Adrenal gland (tissue), 19 donors: ENCODE results near the gene HSPA9. TPM values are rescaled to one million over a fixed set of nuclear protein-coding genes. Genes with fewer than 3 reads are reported as not detected.
A peak's percentile ranks its signal among the peaks of the same experiment; 100 is the strongest.

Experiments
- DNase-seq, 7 donors: peaks; one replicate each; pipeline ENCODE4 v3.0.0-alpha.2; 2019 to 2020
- H3K27ac ChIP-seq, 5 donors: fragments of 200-600 bp; sonication (generic) in 4 of 5; 1 replicate in 3 of 5; 2 replicates in 2 of 5; pipeline versions ENCODE4 v1.5.1 to v1.8.0; 2016 to 2020; ENCODE audit warnings: mild to moderate bottlenecking in 1 of 5
- H3K27me3 ChIP-seq: fragments of 200-600 bp; 2 replicates; pipeline ENCODE4 v1.8.0; 2021
- H3K36me3 ChIP-seq, 2 donors: fragments of 200-600 bp; replicated peaks in 1 of 2; 1 replicate in 1 of 2; 2 replicates in 1 of 2; pipeline versions ENCODE4 v1.5.1 to v1.8.0; 2018 to 2022
- H3K4me1 ChIP-seq, 2 donors: fragments of 200-600 bp; replicated peaks in 1 of 2; 1 replicate in 1 of 2; 2 replicates in 1 of 2; pipeline versions ENCODE4 v1.5.1 to v1.8.0; 2018 to 2021
- H3K4me3 ChIP-seq, 4 donors: fragments of 200-600 bp; sonication (generic) in 3 of 4; one replicate each; pipeline ENCODE4 v1.5.1; 2016 to 2018
- H3K9me3 ChIP-seq, 3 donors: fragments of 200-600 bp; sonication (generic) in 1 of 3; replicated peaks in 1 of 3; 1 replicate in 2 of 3; 2 replicates in 1 of 3; pipeline versions ENCODE4 v1.5.1 to v1.8.0; 2016 to 2021
- CTCF ChIP-seq, 6 experiments: fragments of 450-650 bp in 4 of 6; fragments of 200-600 bp in 2 of 6; sonication (generic) in 1 of 6; IDR thresholded peaks; 1 replicate in 5 of 6; 2 replicates in 1 of 6; pipeline versions ENCODE4 v1.5.1 to v1.8.0; 2016 to 2021; ENCODE audit warnings: antibody characterized with exemption in 6 of 6, mild to moderate bottlenecking in 2 of 6, moderate library complexity in 1 of 6
- POLR2A ChIP-seq, 2 donors: fragments of 450-650 bp; IDR thresholded peaks; one replicate each; pipeline ENCODE4 v1.6.1; 2017; ENCODE audit warnings: antibody characterized with exemption in 2 of 2, mild to moderate bottlenecking in 2 of 2, moderate library complexity in 1 of 2
- WGBS, 4 donors: extraction: QIAGEN DNeasy Blood & Tissue Kit in 2 of 4; methylation state at CpG; one replicate each; pipeline versions ENCODE4 v1.1.5 to v1.1.7; 2013 to 2017; 5-methylcytosine and 5-hydroxymethylcytosine counted together
- intact Hi-C, 2 donors: fragments of 100-400 bp; cut with DNase I; formaldehyde crosslinking; loops; one replicate each; pipeline versions ENCODE4 v1.14.1 to v1.15.0; 2022 to 2023
- long read RNA-seq, 10 donors: library from polyadenylated mRNA in 3 of 10; unstranded in 2 of 10; stranded (forward) in 1 of 10; transcript quantifications; one replicate each; pipeline ENCODE4 v2.0.0 and lab custom pipeline, GENCODE V29; 2021 to 2026
- polyA plus RNA-seq, 3 donors: library from polyadenylated mRNA; stranded (reverse); fragments of 200-250 nt in 2 of 3; fragments of 350-450 nt in 1 of 3; fragmentation: Illumina TruSeq in 1 of 3; extraction: RNeasy Lipid Tissue Mini Kit (QIAGEN cat#74804) in 1 of 3; gene quantifications; one replicate each; pipeline ENCODE4 v1.2.3, GENCODE V29; 2013 to 2014
- total RNA-seq, 9 donors: library from RNA; depleted of rRNA in 4 of 9; stranded (reverse); fragments of >200 nt in 4 of 9; fragments of 120-200 nt in 1 of 9; fragmentation: NEBNext Ultra II Directional in 1 of 9; extraction: Animal tissue kit (Norgen Biotek cat#: 25700) in 1 of 9; gene quantifications; one replicate each; pipeline versions ENCODE4 v1.1.0 to v1.2.4, GENCODE V29; 2013 to 2023
- donor health status: healthy with polysubstance abuse.
- donor health status: Bipolar disorder and iron deficiency.
- donor health status: DM: yes; HTN: yes; CAD: no.
- donor health status: DM: no; HTN: no; CAD: no.
- donor health status: DM: no; HTN: no; CAD: no.
- donor health status: DM: yes; HTN: yes; CAD: no.

Gene HSPA9
- 100 to 1,000 TPM; 376 to 948 (median 501) TPM for total RNA-seq
- polyA plus RNA-seq, result 1,000 to 10,000 TPM in 1 of 3 donors, 100 to 1,000 TPM in 1, 10 to 100 TPM in 1; 92.3 to 1,206 (median 155) TPM
- long read RNA-seq, donor 1, full-length matches to known transcripts, result 276 of 667 reads
- long read RNA-seq, donor 1, partial matches to known transcripts, result 380 of 667 reads
- long read RNA-seq, donor 1, other reads (novel, unspliced or antisense), result 11 of 667 reads
- long read RNA-seq, donor 2, full-length matches to known transcripts, result 162 of 348 reads
- long read RNA-seq, donor 2, partial matches to known transcripts, result 186 of 348 reads
- long read RNA-seq, donor 2, other reads (novel, unspliced or antisense), result 0 of 348 reads
- long read RNA-seq, donor 3, full-length matches to known transcripts, result 236 of 446 reads
- long read RNA-seq, donor 3, partial matches to known transcripts, result 199 of 446 reads
- long read RNA-seq, donor 3, other reads (novel, unspliced or antisense), result 11 of 446 reads
- long read RNA-seq, donor 4, full-length matches to known transcripts, result 255 of 340 reads
- long read RNA-seq, donor 4, partial matches to known transcripts, result 74 of 340 reads
- long read RNA-seq, donor 4, other reads (novel, unspliced or antisense), result 11 of 340 reads
- long read RNA-seq, donor 5, full-length matches to known transcripts, result 1,027 of 1,111 reads
- long read RNA-seq, donor 5, partial matches to known transcripts, result 28 of 1,111 reads
- long read RNA-seq, donor 5, other reads (novel, unspliced or antisense), result 56 of 1,111 reads
- long read RNA-seq, donor 6, full-length matches to known transcripts, result 151 of 191 reads
- long read RNA-seq, donor 6, partial matches to known transcripts, result 27 of 191 reads
- long read RNA-seq, donor 6, other reads (novel, unspliced or antisense), result 13 of 191 reads
- long read RNA-seq, donor 7, full-length matches to known transcripts, result 83 of 184 reads
- long read RNA-seq, donor 7, partial matches to known transcripts, result 101 of 184 reads
- long read RNA-seq, donor 7, other reads (novel, unspliced or antisense), result 0 of 184 reads
- long read RNA-seq, donor 8, full-length matches to known transcripts, result 274 of 625 reads
- long read RNA-seq, donor 8, partial matches to known transcripts, result 329 of 625 reads
- long read RNA-seq, donor 8, other reads (novel, unspliced or antisense), result 22 of 625 reads
- long read RNA-seq, donor 9, full-length matches to known transcripts, result 143 of 329 reads
- long read RNA-seq, donor 9, partial matches to known transcripts, result 177 of 329 reads
- long read RNA-seq, donor 9, other reads (novel, unspliced or antisense), result 9 of 329 reads
- long read RNA-seq, donor 10, full-length matches to known transcripts, result 69 of 175 reads
- long read RNA-seq, donor 10, partial matches to known transcripts, result 106 of 175 reads
- long read RNA-seq, donor 10, other reads (novel, unspliced or antisense), result 0 of 175 reads

- WGBS, 4 donors, result 0 to 1% (median 0%) methylated on average over 28 to 73 of the region's 73 CpGs
- peak in 4 of 6 experiments; percentile 19 to 48 (median 34) for TF ChIP-seq CTCF (IDR thresholded peaks at IDR 0.05)
- TF ChIP-seq POLR2A (IDR thresholded peaks at IDR 0.05), result peak; percentile 92 to 95
- intact Hi-C loops, result no loop called here
- H3K4me1 ChIP-seq, result peaks cover 6 to 19% of the 10 kb centered on the region in 2 donors
- H3K36me3 ChIP-seq, result peaks cover 0 to 32% of the 10 kb centered on the region in 2 donors
- H3K27me3 ChIP-seq, result no peaks in the 10 kb centered on the region
- peak within 1 kb of the TSS; percentile 97 to 100 (median 98) for H3K27ac ChIP-seq
- peak within 1 kb of the TSS; percentile 76 to 97 (median 84) for H3K4me3 ChIP-seq
- no peaks in the 10 kb centered on the region for H3K9me3 ChIP-seq
- peak; percentile 97 to 100 (median 99) for DNase-seq
Observed at GRCh38 chr5:138575194-138576015, at the start of gene HSPA9. Gene HSPA9, minus strand, starts transcription at chr5:138575401. Its CDS starts 83 bp downstream, at chr5:138575318.

- intact Hi-C loops, result no loop called here
- no peak for DNase-seq
- 71 to 75% (median 73%) methylated on average over 4 of the region's 4 CpGs for WGBS, 4 donors
- no peak for TF ChIP-seq POLR2A (IDR thresholded peaks at IDR 0.05)
- no peak for TF ChIP-seq CTCF (IDR thresholded peaks at IDR 0.05)
- Histone ChIP-seq H3K9me3 (no peaks in the 10 kb centered on the region), H3K4me1 (no peaks in the 10 kb centered on the region), H3K4me3 (no peak overlapping the region), H3K27me3 (no peaks in the 10 kb centered on the region), H3K27ac (no peak overlapping the region), H3K36me3 (no peaks in the 10 kb centered on the region)
Observed at GRCh38 chr5:138623053-138623452, 47.9 kb upstream of the HSPA9 start.

GRCh38 chr5:138622051-138622450 is 46.9 kb upstream of the HSPA9 start:
- no peak overlapping the region for H3K27ac ChIP-seq
- H3K36me3 ChIP-seq, result no peaks in the 10 kb centered on the region
- TF ChIP-seq CTCF (IDR thresholded peaks at IDR 0.05) (no peak), POLR2A (IDR thresholded peaks at IDR 0.05) (no peak)
- no peaks in the 10 kb centered on the region for H3K4me1 ChIP-seq
- no peaks in the 10 kb centered on the region for H3K27me3 ChIP-seq
- no peak overlapping the region for H3K4me3 ChIP-seq
- no peak for DNase-seq
- WGBS, 4 donors, result 85 to 95% (median 88%) methylated on average over 4 of the region's 4 CpGs
- intact Hi-C loops, result no loop called here
- H3K9me3 ChIP-seq, result no peaks in the 10 kb centered on the region
